GM12801 (cell line): Measurements from ENCODE around the gene FNBP1L.

ENCODE experiments used
- TF ChIP-seq, protein P1 (sequence below): IDR thresholded peaks from one replicate; pipeline ENCODE4 v1.5.1; 2011; ENCODE audit warnings: control low read depth; ENCODE audit not compliant: insufficient read length; ENCODE audit errors: extremely low read depth

Gene FNBP1L

DNA sequence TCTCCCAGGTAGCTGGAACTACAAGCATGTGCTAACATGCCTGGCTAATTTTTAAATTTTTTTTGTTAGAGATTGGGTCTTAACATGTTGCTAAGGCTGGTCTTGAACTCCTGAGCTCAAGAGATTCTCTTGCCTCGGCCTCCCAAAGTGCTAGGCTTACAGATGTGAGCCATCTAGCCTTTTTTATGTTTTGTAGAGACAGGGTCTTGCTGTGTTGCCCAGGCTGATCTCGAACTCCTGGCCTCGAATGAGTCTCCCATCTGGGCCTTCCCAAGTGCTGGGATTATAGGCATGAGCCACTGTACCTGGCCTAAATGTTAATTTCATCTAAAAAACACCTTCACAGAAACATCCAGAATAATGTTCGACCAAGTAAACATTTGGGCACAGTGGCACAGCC lies 48.6 kb downstream of the FNBP1L start:
- TF ChIP-seq, protein P1, sequence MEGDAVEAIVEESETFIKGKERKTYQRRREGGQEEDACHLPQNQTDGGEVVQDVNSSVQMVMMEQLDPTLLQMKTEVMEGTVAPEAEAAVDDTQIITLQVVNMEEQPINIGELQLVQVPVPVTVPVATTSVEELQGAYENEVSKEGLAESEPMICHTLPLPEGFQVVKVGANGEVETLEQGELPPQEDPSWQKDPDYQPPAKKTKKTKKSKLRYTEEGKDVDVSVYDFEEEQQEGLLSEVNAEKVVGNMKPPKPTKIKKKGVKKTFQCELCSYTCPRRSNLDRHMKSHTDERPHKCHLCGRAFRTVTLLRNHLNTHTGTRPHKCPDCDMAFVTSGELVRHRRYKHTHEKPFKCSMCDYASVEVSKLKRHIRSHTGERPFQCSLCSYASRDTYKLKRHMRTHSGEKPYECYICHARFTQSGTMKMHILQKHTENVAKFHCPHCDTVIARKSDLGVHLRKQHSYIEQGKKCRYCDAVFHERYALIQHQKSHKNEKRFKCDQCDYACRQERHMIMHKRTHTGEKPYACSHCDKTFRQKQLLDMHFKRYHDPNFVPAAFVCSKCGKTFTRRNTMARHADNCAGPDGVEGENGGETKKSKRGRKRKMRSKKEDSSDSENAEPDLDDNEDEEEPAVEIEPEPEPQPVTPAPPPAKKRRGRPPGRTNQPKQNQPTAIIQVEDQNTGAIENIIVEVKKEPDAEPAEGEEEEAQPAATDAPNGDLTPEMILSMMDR, result no peak

DNA sequence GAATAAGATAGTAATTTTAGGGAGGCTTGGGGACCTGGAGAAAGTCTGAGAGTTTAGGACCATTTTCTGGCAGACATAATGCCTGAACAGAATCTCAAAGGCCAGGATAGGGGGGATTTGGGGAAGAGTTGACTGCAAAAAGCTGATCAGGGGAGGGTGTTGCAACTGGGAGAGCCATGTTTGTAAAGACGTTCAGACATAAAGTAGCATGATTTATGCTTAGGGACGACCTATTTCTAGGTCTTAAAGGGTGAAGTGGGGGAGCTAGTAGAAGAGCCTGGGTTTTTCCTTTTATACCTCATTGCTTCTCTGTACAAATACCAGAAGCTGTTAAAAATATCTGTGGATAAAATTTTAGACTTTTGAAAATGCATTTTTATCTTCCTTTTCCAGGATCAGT lies 51.2 kb downstream of the FNBP1L start:
- TF ChIP-seq, protein P1, result no peak

DNA sequence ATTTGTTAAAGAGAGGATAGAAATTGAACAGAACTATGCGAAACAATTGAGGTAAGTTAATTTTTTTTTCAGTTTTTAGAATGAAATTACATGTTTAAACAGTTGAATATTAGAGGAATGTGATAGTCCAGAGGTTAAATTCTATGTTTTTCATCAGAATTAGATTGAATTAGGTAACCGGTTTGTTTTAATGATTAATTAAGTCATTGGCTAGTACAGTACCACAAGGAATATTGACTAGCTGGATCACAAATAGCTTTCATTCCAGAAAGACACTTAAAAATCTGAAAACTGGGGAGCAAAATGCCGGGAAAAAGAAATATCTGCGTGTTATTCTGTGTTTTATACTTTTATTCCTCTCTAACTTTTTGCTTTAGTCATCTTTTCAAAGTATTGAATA lies 51.6 kb downstream of the FNBP1L start:
- TF ChIP-seq, protein P1, result no peak

DNA sequence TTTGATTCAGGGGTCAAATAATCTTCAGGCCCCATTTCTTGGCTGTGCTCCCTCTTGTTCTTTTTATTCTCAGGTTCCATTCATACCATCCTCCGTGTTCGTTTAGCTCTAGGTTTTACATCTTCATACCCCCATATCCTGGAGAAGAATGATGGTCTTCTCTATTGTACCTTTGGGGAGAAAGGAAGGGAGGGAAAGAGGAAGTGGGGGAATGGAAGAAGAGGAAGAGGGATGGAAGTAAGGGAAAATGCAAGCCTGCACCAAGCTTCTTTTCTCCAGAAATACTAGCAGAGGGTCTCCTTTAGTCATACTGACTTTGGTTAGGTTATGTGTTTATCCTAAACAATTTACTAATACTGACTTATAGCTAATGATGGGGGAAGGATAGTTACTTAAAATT lies 52.4 kb downstream of the FNBP1L start:
- TF ChIP-seq, protein P1, result no peak

DNA sequence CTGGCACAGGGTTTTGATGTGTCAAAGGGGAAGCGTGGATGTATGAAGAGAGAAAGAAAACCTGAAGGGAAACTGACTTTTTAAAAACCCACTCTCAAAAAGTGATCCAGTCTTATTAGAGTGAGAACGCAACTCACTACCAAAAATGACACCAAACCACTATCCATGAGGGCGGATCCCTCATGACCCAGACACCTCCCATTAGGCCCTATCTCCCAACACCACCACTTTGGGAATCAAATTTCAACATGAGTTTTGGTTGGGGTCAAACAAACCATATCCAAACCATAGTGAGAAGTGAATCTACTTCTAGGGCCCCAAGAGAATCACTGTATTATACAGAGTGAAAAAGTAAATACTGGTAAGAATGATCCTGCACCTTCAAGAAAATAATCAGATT lies 53.5 kb downstream of the FNBP1L start:
- TF ChIP-seq, protein P1, result no peak

DNA sequence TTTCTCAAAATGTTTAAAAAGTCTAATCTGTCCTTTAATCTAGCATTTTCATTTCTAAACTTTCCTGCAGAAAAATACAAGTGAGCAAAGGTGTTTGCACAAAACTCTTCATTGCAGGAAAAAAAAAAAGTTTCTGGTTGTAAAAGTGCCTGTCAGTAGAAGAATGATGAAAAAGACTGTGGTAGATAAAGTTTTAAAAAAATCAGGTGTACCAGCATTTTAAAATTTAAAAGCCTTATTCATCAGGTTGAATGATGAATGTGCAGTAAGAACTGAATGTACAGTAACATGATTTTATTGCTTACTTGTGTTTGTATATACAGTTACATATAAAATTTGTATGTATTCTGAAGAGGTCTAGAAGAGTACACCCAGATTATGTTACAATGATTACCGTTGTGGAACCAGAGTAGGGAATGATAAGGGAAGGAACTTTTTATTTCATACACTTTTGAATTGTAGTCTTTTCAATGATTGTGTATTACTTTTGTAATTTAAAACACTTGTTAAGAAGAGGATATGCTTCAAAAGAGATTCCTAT lies 54.0 kb downstream of the FNBP1L start:
- TF ChIP-seq, protein P1, result no peak

DNA sequence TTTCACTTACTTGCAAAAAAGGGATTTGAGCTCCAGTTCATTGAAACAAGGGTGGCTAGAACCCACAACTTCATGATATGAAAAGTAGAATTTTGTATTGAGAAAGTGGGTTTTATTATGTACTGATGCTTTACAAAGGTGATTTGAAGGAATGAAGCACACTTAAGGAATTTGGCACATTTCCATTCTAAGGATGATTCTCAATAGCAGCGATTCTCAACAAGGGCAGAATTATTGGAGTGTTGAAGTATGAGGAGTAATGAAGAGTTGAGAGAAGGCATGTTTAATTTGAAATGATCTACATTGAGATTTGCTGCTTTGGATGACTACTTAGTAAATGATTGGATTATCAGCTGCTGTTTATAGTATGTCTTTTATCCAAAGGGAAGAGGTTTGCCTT lies 54.7 kb downstream of the FNBP1L start:
- TF ChIP-seq, protein P1, result no peak
